MCF 10A (cell line): ENCODE data around the gene PRKAB1. TPM values are rescaled to one million over a fixed set of nuclear protein-coding genes. Genes with fewer than 3 reads are reported as not detected.

Experiments
- BruUV-seq: library from RNA; stranded (reverse); fragments of 400-500 nt; replicated peaks from 2 replicates; lab custom pipeline; 2021; lab: Mats Ljungman, UMichigan
- CTCF ChIA-PET: fragments of 300-600 bp; sonication (Branson Sonifier 250); formaldehyde crosslinking; extraction: SDS; loops from one replicate; lab custom pipeline; 2021; ENCODE audit warnings: antibody characterized with exemption, inconsistent platforms; lab: Yijun Ruan, JAX
- POLR2A ChIA-PET: fragments of 300-600, 350-650 bp; sonication (Branson Sonifier 250); formaldehyde crosslinking; extraction: SDS; loops from one replicate; lab custom pipeline; 2020; ENCODE audit warnings: antibody characterized with exemption, inconsistent platforms; lab: Yijun Ruan, JAX
- DNase-seq: peaks from one replicate; pipeline ENCODE4 v3.0.0-alpha.2; 2018; ENCODE audit not compliant: unreplicated experiment
- H3K27ac Mint-ChIP-seq: one replicate; pipeline ENCODE4 v1.8.0; 2022; ENCODE audit warnings: mild to moderate bottlenecking, low read depth, mixed read lengths; ENCODE audit not compliant: unreplicated experiment
- H3K27me3 Mint-ChIP-seq: one replicate; pipeline ENCODE4 v1.8.0; 2022; ENCODE audit warnings: mixed read lengths; ENCODE audit not compliant: insufficient read depth, unreplicated experiment
- H3K36me3 Mint-ChIP-seq: one replicate; pipeline ENCODE4 v1.8.0; 2022; ENCODE audit warnings: mild to moderate bottlenecking, moderate library complexity, mixed read lengths; ENCODE audit not compliant: insufficient read depth, unreplicated experiment
- H3K4me1 Mint-ChIP-seq: one replicate; pipeline ENCODE4 v1.8.0; 2022; ENCODE audit warnings: mixed read lengths; ENCODE audit not compliant: insufficient read depth, unreplicated experiment
- H3K4me3 Mint-ChIP-seq: one replicate; pipeline ENCODE4 v1.8.0; 2022; ENCODE audit warnings: mild to moderate bottlenecking, moderate library complexity, mixed read lengths; ENCODE audit not compliant: unreplicated experiment
- H3K9me3 Mint-ChIP-seq: one replicate; pipeline ENCODE4 v1.8.0; 2022; ENCODE audit warnings: mixed read lengths; ENCODE audit not compliant: unreplicated experiment
- CTCF ChIP-seq: fragments of 200-600 bp; IDR thresholded peaks from one replicate; pipeline ENCODE4 v1.8.0; 2022; ENCODE audit warnings: antibody characterized with exemption, mild to moderate bottlenecking; ENCODE audit not compliant: unreplicated experiment
- intact Hi-C: fragments of 100-400 bp; cut with micrococcal nuclease; formaldehyde crosslinking; loops from 2 replicates; pipeline ENCODE4 v1.14.1; 2022
- total RNA-seq: library from RNA; stranded (reverse); gene quantifications from 2 replicates; pipeline ENCODE4 v1.2.3, GENCODE V29; 2022

PRKAB1 gene
- total RNA-seq, 1 experiment from 2014 or later: 27.2 TPM

DNA sequence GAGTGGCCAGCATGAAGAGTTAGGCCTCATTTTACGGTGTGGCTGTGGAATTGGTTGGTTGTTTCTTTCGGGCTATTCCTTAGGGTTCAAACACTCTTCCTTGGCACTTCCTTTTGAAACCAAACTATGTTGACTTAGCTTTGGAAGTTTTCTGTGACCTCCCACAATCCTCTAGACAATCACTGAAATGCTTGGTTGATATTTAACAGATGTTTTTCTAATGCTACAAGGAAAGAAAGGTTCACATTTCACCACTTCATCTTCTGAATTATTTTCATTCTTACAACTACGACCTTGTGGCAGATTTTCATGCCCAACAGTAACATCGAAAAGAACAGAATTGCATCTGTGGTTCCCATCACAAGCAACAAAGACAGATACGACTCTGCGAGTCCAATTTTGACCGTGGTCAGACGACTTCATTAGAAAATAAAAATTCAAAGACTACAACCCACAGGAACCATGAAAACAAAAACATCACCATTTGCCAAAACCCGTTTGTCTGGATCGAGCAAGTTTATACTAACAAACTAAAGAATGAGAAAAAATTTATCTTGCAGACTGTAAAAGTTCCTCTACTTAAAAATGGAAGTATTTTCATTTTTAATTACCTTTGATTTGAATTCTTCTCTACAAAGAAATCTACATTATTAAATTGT, 16.9 kb downstream of the PRKAB1 start:
- H3K4me1 Mint-ChIP-seq: no peaks in the 10 kb centered on the region
- H3K9me3 Mint-ChIP-seq: no peaks in the 10 kb centered on the region
- no peak for TF ChIP-seq CTCF
- peaks cover 22% of the 10 kb centered on the region for H3K36me3 Mint-ChIP-seq
- ChIA-PET POLR2A (interaction anchor here (2.7 kb wide), 1 partner anchor 17 kb away, joined by 8 read pairs; the partner anchor contains the start of gene PRKAB1), CTCF (no interaction called here)
- no TSS peak for BruUV-seq
- H3K27me3 Mint-ChIP-seq: no peaks in the 10 kb centered on the region
- H3K4me3 Mint-ChIP-seq: no peak overlapping the region
- H3K27ac Mint-ChIP-seq: no peak overlapping the region
- intact Hi-C loops: no loop called here
- DNase-seq: no peak

DNA sequence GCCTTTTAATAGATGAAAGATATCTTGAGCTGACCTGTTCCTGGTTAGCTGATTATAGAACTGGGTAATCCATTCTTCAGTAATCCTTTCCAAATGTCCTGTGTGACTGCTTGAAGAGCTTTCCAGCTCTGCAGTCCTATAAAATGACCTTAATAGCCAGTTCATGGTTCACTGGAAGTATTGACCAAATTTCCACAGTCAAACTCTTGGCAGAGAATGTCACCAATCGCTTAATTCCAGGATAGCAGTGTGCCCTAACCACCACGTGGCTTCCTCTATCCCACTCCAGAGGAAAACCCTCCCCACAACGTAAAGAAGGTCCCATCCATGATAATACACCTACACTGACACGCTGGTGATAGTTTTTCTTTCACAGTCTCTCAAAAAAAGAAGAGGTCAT, 17.4 kb downstream of the PRKAB1 start:
- Mint-ChIP-seq H3K27ac (no peak overlapping the region), H3K4me3 (no peak overlapping the region), H3K9me3 (no peaks in the 10 kb centered on the region), H3K27me3 (no peaks in the 10 kb centered on the region), H3K4me1 (no peaks in the 10 kb centered on the region), H3K36me3 (peaks cover 20% of the 10 kb centered on the region)
- ChIA-PET POLR2A (interaction anchor here (0.6 to 2.7 kb wide), 2 partner anchors 17 to 131 kb away, joined by 3 to 8 read pairs; partner anchors contain the start of gene PRKAB1), CTCF (interaction anchor here (1.2 kb wide), 1 partner anchor 10 kb away, joined by 8 read pairs; no protein-coding TSS in a partner anchor)
- TF ChIP-seq CTCF: no peak
- intact Hi-C loops: no loop called here
- DNase-seq: no peak
- BruUV-seq: no TSS peak

GRCh38 chr12:119686355-119686754, 18.4 kb downstream of the PRKAB1 start:
- ChIA-PET CTCF (interaction anchor here (1.2 to 1.6 kb wide), 2 partner anchors 9 to 94 kb away, joined by 5 to 8 read pairs; no protein-coding TSS in a partner anchor), POLR2A (interaction anchor here (2.7 kb wide), 1 partner anchor 18 kb away, joined by 8 read pairs; the partner anchor contains the start of gene PRKAB1)
- H3K4me3 Mint-ChIP-seq: no peak overlapping the region
- no peaks in the 10 kb centered on the region for H3K9me3 Mint-ChIP-seq
- TF ChIP-seq CTCF: no peak
- H3K36me3 Mint-ChIP-seq: peaks cover 14% of the 10 kb centered on the region
- H3K27ac Mint-ChIP-seq: no peak overlapping the region
- no peaks in the 10 kb centered on the region for H3K4me1 Mint-ChIP-seq
- no peaks in the 10 kb centered on the region for H3K27me3 Mint-ChIP-seq
- DNase-seq: no peak
- BruUV-seq: no TSS peak
- intact Hi-C loops: no loop called here

DNA sequence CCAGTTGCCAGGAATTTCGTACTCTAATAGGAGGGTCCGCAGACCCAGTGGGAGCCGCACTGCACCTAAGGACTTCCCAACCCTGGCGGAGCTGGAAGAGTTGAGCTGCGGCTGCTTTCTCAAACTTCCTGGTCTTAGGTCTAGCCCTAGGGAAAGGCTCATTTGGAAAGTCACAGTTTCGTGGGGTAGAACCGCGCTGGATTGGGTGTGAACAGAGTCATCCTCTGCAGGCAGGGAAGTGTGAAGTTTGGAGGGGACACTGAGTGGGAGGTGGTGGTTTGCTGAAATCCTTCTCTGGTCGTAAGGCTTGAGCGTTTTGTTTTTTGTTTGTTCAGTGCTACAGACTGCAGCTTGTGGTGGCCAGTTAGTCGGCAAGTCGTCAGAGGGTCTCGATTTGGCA, 18.8 kb downstream of the PRKAB1 start:
- H3K4me1 Mint-ChIP-seq: no peaks in the 10 kb centered on the region
- CTCF ChIA-PET: interaction anchor here (1.2 to 1.6 kb wide), 2 partner anchors 9 to 94 kb away, joined by 3 to 5 read pairs; no protein-coding TSS in a partner anchor
- no peak overlapping the region for H3K27ac Mint-ChIP-seq

More for the DNA sequence above, 18.8 kb downstream of the PRKAB1 start:
- no peak for DNase-seq
- POLR2A ChIA-PET: interaction anchor here (2.7 kb wide), 1 partner anchor 19 kb away, joined by 8 read pairs; the partner anchor contains the start of gene PRKAB1
- no peaks in the 10 kb centered on the region for H3K27me3 Mint-ChIP-seq
- H3K9me3 Mint-ChIP-seq: no peaks in the 10 kb centered on the region
- no peak overlapping the region for H3K4me3 Mint-ChIP-seq
- intact Hi-C loops: no loop called here
- peaks cover 14% of the 10 kb centered on the region for H3K36me3 Mint-ChIP-seq
- no TSS peak for BruUV-seq
- TF ChIP-seq CTCF: no peak
